ENCODE results near the gene DCLRE1B.

- TF ChIP-seq CTCF (IDR thresholded peaks at IDR 0.05) (no peak), EZH2phosphoT487 (IDR thresholded peaks at IDR 0.05) (no peak)
Measured at GRCh38 chr1:113928941-113929749, 24.0 kb downstream of the DCLRE1B start, which contains the start of gene HIPK1.
